SK-N-MC (cell line): ENCODE data around the gene FCAMR.

Experiments
- DNase-seq: peaks from one replicate; pipeline ENCODE4 v3.0.0-alpha.2; 2011; ENCODE audit warnings: low read depth, low spot score
- H3K27ac ChIP-seq: fragments of 200-600 bp; sonication (generic); 2 replicates; pipeline ENCODE4 v1.5.1; 2016; ENCODE audit warnings: mixed run types
- H3K36me3 ChIP-seq: fragments of 200-600 bp; sonication (generic); 2 replicates; pipeline ENCODE4 v1.6.1; 2017; ENCODE audit warnings: antibody characterized with exemption, low read length, mixed read lengths; ENCODE audit not compliant: insufficient read depth
- H3K4me3 ChIP-seq: fragments of 200-600 bp; sonication (generic); 2 replicates; pipeline ENCODE4 v1.5.1; 2016
- H3K9ac ChIP-seq: fragments of 200-600 bp; sonication (generic); 2 replicates; pipeline ENCODE4 v1.8.0; 2017; ENCODE audit warnings: mixed run types, mixed read lengths; ENCODE audit not compliant: insufficient read length
- H3K9me3 ChIP-seq: fragments of 200-600 bp; sonication (generic); 2 replicates; pipeline ENCODE4 v1.6.1; 2017; ENCODE audit warnings: low read depth, mild to moderate bottlenecking, antibody characterized with exemption, low read length, moderate library complexity, mixed read lengths
- EZH2 ChIP-seq: fragments of 200-600 bp; sonication (generic); IDR thresholded peaks from one replicate; pipeline ENCODE4 v1.6.1; 2017; ENCODE audit warnings: antibody characterized with exemption
- FOXP2 ChIP-seq: optimal IDR thresholded peaks from 2 replicates; pipeline ENCODE3; 2011; ENCODE audit warnings: mild to moderate bottlenecking, moderate library complexity; ENCODE audit not compliant: insufficient read depth; ENCODE audit errors: extremely low read length, control extremely low read depth
- POLR2AphosphoS5 ChIP-seq: IDR thresholded peaks from 2 replicates; pipeline ENCODE4 v1.6.1; 2012; ENCODE audit warnings: mild to moderate bottlenecking, low read depth, low read length, borderline replicate concordance

FCAMR gene

GRCh38 chr1:206965781-206966180 lies 4.5 kb downstream of the FCAMR start:
- Histone ChIP-seq H3K9ac (no peak overlapping the region), H3K9me3 (no peaks in the 10 kb centered on the region), H3K36me3 (no peaks in the 10 kb centered on the region), H3K27ac (no peak overlapping the region), H3K4me3 (no peak overlapping the region)
- DNase-seq, result no peak
- TF ChIP-seq EZH2 (no peak), FOXP2 (no peak), POLR2AphosphoS5 (no peak)

GRCh38 chr1:206963740-206964139 lies 6.5 kb downstream of the FCAMR start:
- no peak for TF ChIP-seq FOXP2
- no peak for TF ChIP-seq POLR2AphosphoS5
- TF ChIP-seq EZH2, result no peak
- Histone ChIP-seq H3K36me3 (no peaks in the 10 kb centered on the region), H3K9ac (no peak overlapping the region), H3K4me3 (no peak overlapping the region), H3K9me3 (no peaks in the 10 kb centered on the region), H3K27ac (no peak overlapping the region)
- DNase-seq, result no peak

- TF ChIP-seq EZH2, result no peak
- TF ChIP-seq POLR2AphosphoS5, result no peak
- no peak for TF ChIP-seq FOXP2
- no peaks in the 10 kb centered on the region for H3K36me3 ChIP-seq
- no peak for DNase-seq
- H3K27ac ChIP-seq, result no peak overlapping the region
- no peaks in the 10 kb centered on the region for H3K9me3 ChIP-seq
- H3K9ac ChIP-seq, result no peak overlapping the region
- H3K4me3 ChIP-seq, result no peak overlapping the region
Measured at GRCh38 chr1:206963119-206963712, 7.0 kb downstream of the FCAMR start.

- no peak for TF ChIP-seq EZH2
- no peak for TF ChIP-seq FOXP2
- no peak for TF ChIP-seq POLR2AphosphoS5
- H3K36me3 ChIP-seq, result no peaks in the 10 kb centered on the region
- H3K9ac ChIP-seq, result no peak overlapping the region
- no peak overlapping the region for H3K27ac ChIP-seq
- H3K4me3 ChIP-seq, result no peak overlapping the region
- H3K9me3 ChIP-seq, result no peaks in the 10 kb centered on the region
- no peak for DNase-seq
Measured at GRCh38 chr1:206962272-206962671, 8.0 kb downstream of the FCAMR start.

- H3K9ac ChIP-seq, result no peak overlapping the region
Measured at GRCh38 chr1:206961668-206962067, 8.6 kb downstream of the FCAMR start.

GRCh38 chr1:206960676-206961386 lies 9.4 kb downstream of the FCAMR start:
- H3K36me3 ChIP-seq, result no peaks in the 10 kb centered on the region
- TF ChIP-seq POLR2AphosphoS5 (no peak), EZH2 (no peak), FOXP2 (no peak)
- H3K27ac ChIP-seq, result no peak overlapping the region
- DNase-seq, result no peak
- no peak overlapping the region for H3K4me3 ChIP-seq
- no peaks in the 10 kb centered on the region for H3K9me3 ChIP-seq
- no peak overlapping the region for H3K9ac ChIP-seq

More at GRCh38 chr1:206961668-206962067, 8.6 kb downstream of the FCAMR start:
- Histone ChIP-seq H3K9me3 (no peaks in the 10 kb centered on the region), H3K4me3 (no peak overlapping the region), H3K36me3 (no peaks in the 10 kb centered on the region), H3K27ac (no peak overlapping the region)
- no peak for DNase-seq
- no peak for TF ChIP-seq POLR2AphosphoS5
- TF ChIP-seq EZH2, result no peak
- TF ChIP-seq FOXP2, result no peak

GRCh38 chr1:206958144-206958543 lies 12.1 kb downstream of the FCAMR start:
- H3K9ac ChIP-seq, result no peak overlapping the region
- H3K4me3 ChIP-seq, result no peak overlapping the region
- no peak overlapping the region for H3K27ac ChIP-seq
- no peaks in the 10 kb centered on the region for H3K9me3 ChIP-seq
- no peak for TF ChIP-seq FOXP2
- TF ChIP-seq POLR2AphosphoS5, result no peak
- TF ChIP-seq EZH2, result no peak
- DNase-seq, result no peak
- H3K36me3 ChIP-seq, result no peaks in the 10 kb centered on the region

- no peak for DNase-seq
- H3K27ac ChIP-seq, result no peak overlapping the region
- H3K4me3 ChIP-seq, result no peak overlapping the region
- TF ChIP-seq FOXP2, result no peak
- TF ChIP-seq POLR2AphosphoS5, result no peak
- no peak overlapping the region for H3K9ac ChIP-seq
- H3K9me3 ChIP-seq, result no peaks in the 10 kb centered on the region
- no peaks in the 10 kb centered on the region for H3K36me3 ChIP-seq
Measured at GRCh38 chr1:206957639-206958038, 12.6 kb downstream of the FCAMR start.
